ENCODE data around the gene TMTC3.

- no peak for TF ChIP-seq ZNF791 (tag by site-specific recombination; IDR thresholded peaks at IDR 0.05)
- TF ChIP-seq REST (tag by site-specific recombination; IDR thresholded peaks at IDR 0.05), result no peak
- TF ChIP-seq ZNF518A (tag by site-specific recombination; conservative IDR thresholded peaks at IDR 0.05; ENCODE audit: low read depth), result no peak
- TF ChIP-seq ZNF513 (tag by site-specific recombination; IDR thresholded peaks at IDR 0.05), result no peak
- TF ChIP-seq, protein P1, sequence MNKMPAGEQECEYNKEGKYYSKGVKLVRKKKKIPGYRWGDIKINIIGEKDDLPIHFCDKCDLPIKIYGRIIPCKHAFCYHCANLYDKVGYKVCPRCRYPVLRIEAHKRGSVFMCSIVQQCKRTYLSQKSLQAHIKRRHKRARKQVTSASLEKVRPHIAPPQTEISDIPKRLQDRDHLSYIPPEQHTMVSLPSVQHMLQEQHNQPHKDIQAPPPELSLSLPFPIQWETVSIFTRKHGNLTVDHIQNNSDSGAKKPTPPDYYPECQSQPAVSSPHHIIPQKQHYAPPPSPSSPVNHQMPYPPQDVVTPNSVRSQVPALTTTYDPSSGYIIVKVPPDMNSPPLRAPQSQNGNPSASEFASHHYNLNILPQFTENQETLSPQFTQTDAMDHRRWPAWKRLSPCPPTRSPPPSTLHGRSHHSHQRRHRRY (tag by site-specific recombination; IDR thresholded peaks at IDR 0.05), result no peak
Observed at GRCh38 chr12:88179436-88180014, 37.4 kb downstream of the TMTC3 start.
